HG03135 (cell line): ENCODE measurements around the gene GPR143.

Experiments
- ATAC-seq: cut with Tn5 transposase; IDR thresholded peaks from one replicate; pipeline ENCODE4 v1.9.1; 2021; ENCODE audit warnings: mild to moderate bottlenecking, moderate library complexity; ENCODE audit not compliant: unreplicated experiment

Gene GPR143

DNA sequence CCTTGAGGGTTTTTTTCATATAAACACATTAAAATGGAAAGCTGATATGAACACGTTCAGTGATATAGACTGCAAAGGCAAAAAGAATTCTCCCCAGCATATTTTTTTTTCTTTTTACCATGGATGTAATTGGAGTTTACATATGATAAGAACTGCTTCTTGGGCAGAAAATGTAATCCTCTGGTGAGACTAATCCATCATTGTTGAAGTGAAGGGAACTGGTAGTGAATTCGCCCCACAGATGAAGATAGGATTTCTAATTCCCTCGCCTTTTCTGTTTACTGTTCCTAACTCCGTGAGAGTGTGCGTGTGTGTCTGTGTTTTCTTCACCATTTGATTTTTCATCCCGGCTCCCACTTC is 88.9 kb downstream of the GPR143 start:
- no peak for ATAC-seq

DNA sequence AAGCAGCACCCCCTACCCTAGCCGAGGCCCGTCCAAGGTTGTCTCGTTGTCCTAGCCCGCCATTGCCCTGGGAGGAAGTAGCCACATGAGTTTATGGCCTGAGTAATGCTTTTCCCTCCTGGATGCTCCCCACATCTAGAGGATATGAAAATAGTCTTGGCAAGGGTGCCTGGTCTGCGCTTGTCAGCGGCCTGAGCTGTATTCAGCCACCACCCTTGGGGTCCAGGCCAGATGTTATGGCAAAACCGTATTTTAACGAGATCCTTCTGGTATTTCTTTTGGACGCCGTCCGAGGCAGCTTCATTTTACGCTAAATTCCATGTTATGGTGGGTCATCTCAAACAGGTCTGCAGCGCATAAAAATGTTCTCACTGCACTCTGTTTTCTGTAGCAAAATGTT is 89.3 kb downstream of the GPR143 start:
- no peak for ATAC-seq
